SHP77 treated with DMSO at 0.1 percent for 48 hours (cell line): ENCODE measurements around the gene RNF38.
"Not testable (repeated sequence)": the region's sequence is repeated elsewhere in the genome, so short reads cannot be mapped to it uniquely, and the experiment has no call there.

ENCODE experiments used
- DNase-seq: peaks from one replicate; lab custom pipeline; 2025; lab: John Stamatoyannopoulos, UW

Gene RNF38

DNA sequence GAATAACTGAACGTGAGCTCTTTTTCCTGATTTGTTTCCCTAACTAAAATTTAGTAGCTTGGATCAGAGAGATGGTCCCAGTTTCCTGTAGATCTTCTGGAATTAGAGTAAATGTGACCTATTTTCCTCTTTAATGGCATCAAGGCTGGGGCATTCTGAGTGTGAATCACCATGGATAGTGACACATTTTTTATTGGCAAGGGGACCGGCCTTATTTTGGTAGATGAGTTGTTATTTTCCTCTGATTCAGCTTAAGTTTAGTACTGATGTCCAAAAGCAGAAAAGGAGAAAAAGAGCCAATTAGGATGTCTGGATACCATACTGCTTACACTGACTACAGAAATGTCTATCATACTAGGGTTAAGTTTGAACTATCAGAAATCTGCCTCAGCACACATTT is 68.1 kb downstream of the RNF38 start:
- DNase-seq: no peak

DNA sequence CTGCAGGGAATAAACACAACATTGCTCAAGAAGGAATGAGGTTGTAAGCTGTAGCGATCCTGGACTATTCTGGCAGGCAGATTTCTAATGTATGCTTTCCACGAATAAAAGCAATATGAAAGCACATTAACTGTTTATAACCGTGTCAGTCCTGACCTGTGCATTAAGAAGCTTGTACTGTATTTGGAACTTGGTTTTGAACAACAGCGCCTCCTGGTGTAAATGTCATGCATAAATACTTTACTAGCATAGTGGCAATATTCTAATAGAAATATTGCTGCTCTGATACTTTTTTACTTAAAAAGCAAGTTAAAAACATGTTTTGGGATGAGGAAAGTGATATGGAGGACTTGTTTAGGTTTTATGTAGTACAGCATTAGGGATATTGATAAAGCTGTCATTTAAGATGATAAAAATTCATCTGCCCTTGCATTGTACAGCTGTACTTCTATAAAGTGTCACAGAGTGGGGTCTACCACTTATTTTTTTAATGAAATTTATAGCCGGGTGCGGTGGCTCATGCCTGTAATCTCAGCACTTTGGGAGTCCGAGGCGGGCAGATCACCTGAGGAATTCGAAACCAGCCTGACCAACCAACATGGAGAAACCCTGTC is 71.2 kb downstream of the RNF38 start:
- no peak for DNase-seq

DNA sequence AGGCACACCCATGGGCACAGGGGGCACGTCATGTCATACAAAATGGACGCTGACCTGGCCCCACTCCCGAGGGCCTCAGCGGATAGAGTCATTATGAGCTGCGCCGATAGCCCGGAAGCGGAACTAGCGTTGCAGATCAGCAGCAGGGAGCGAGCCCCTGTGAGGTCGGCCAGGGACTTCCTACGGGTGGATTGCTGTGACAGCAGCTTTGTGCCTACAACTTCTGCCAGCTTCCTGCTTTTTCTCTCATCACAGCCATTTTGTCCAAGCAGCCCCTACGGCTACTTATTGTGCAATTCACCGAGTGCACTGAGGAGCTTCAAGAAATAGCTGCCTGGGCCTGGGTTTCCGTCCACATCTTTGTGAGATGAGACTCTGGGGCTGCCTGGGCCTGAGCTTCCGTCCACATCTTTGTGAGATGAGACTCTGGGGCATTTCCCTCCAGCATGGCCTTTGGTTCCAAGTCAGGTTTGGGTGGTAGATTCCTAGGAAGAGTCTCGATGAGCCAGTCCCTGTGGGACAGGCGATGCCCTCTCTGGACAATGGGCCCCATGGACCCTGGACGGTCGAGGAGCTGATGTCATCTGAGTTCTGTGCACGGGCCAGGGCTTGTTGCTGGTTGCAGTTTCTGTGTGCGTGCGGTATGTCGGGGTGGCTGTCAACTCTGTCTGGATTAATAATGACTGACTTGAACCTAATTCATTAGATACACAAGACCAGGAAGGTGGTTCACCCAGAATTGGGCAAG is 74.8 kb downstream of the RNF38 start:
- DNase-seq: no peak

- no peak for DNase-seq
These were observed 76.1 kb downstream of the RNF38 start for GRCh38 chr9:36323926-36324325.

GRCh38 chr9:36322462-36322861 is 77.6 kb downstream of the RNF38 start:
- no peak for DNase-seq

GRCh38 chr9:36321903-36322302 is 78.2 kb downstream of the RNF38 start:
- DNase-seq: not testable (repeated sequence)

DNA sequence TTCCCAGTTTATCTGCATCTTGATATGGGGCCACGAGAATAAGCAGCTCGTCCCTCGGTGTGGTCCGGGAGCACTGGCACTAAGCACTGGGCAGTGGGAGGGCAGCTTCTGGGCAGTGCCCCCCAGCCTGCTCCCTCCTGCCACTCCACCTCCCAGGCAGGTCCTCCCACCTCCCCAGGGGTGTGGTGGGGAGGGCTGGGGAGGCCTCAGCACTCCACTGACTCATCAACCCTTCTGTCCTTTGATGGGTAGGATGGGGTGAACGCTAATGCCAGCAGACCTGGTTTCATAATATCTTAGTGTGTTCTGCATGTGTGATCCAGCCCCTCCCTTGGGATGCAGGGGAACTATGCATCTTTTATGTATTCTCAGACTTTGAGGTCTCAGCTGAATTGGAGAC is 79.6 kb downstream of the RNF38 start:
- DNase-seq: no peak

DNA sequence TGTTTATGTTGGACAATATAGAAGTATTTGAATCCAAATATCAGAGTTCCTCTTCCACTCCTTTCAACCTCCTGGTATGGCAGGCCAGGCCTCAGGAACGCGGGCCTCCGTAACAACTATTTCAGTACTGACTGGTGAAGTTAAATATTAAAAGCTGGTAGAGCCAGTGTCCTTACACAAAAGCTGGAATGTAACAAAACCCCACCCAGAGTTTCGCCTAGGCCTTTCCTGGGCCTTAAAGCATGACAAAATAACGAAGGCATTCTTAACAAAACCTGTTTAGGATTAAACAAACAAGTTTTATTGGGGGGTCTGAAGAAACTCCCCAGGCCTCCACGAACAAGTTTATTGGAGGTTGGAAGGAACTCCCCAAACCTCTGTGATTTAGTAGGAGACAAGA is 80.3 kb downstream of the RNF38 start:
- DNase-seq: no peak

GRCh38 chr9:36319183-36319582 is 80.9 kb downstream of the RNF38 start:
- no peak for DNase-seq

DNA sequence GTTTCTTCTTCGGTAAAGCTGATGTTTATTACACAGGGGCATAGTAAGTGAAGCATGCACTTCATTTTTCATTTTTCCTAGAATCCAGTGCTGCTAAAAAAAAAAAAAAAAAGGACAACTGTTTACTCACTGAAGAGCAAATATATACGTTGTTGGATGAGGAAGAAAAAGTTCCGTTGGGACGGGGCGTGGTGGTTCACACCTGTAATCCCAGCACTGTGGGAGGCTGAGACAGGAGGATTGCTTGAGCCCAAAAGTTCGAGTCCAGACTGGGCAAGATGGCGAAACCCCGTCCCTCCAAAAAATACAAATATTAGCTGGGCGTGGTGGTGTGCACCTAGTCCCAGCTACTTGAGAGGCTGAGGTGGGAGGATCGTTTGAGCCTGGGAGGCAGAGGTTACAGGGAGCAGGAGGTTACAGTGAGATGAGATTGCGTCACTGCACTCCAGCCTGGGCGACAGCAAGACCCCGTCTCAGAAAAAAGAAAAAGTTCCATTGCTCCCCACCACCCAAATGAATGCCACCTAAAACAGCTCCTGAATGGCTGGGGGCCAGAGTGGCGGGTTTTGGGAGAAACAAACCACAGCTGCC is 81.8 kb downstream of the RNF38 start:
- no peak for DNase-seq

DNA sequence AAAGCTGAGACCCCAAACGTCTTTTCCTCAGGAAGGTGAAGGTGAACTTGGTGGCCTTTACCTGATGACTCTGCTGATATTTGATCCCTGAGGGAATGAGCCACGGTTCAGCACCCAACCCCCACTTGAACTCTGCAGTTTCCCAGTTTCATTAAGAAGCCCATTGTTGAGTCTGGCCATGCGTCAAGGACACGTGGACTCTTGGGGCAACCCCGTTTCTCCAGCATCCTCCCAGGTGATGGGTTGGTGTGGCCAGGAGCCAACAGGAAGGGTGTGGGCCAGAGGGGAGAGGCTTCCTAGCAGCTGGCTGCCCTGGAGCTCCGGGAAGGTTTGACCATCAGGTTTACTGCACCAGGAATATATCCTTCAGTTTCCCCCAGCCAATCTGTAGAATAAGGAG is 82.3 kb downstream of the RNF38 start:
- DNase-seq: no peak

GRCh38 chr9:36316611-36317317 is 83.3 kb downstream of the RNF38 start:
- no peak for DNase-seq

- no peak for DNase-seq
These were observed 84.0 kb downstream of the RNF38 start for GRCh38 chr9:36316049-36316448.

DNA sequence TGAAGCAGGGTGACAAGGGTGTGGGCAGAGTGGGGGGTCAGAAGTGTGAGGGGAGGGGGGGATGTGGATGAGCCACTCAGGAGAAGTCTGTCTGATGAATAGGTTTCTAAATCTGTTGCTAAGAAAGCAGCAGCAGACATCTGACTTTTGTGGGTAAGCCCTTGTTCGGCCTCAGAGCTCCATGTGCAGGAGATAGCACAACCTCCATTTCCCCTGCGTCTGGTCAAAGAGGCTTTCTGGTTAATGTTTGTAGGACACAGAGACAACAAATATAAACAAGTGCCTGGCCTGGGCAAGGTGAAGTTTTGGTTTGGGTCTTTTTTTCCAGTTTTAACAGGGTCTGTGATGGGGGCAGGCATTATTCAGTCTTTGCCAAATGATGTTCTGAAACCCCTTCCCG is 84.8 kb downstream of the RNF38 start:
- DNase-seq: no peak

GRCh38 chr9:36314740-36315139 is 85.3 kb downstream of the RNF38 start:
- no peak for DNase-seq

DNA sequence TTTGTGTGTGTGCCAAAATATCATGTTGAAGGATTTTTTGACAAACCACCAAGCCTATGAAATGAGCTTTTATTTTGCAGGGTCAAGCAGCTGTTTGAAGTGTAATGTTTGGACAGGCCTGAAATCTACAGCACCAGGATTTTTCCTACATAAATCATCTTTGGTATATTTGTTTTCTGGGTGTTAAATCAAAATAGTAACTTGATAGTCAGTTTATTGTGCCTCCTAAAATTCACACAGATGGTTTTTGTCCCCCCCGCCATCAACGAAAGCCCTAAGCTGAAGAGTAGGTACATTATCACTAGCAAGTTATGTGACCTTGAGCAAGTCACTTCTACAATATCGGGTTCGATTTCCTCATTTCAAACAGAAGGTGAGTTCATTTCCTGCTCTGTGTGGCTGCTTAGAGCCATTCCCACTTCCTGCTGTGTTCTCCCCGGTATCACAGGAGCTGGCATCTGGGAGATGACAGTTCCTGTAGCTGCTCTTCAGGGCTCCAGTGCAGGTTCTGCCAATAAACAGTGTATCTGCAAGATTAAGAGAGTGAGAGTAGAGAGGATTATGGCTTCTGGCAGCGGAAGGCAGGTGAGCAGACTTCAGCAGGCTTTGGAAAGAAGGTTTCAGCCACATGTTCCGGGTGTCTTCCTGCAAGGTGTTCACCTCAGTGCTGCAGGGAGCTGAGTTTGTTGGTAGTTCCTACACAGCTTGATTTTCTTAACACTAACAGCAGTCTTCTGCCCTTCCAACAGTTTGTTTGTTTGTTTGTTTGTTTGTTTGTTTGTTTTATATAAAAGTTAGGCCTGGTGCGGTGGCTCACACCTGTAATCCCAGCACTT is 93.4 kb downstream of the RNF38 start:
- DNase-seq: no peak

DNA sequence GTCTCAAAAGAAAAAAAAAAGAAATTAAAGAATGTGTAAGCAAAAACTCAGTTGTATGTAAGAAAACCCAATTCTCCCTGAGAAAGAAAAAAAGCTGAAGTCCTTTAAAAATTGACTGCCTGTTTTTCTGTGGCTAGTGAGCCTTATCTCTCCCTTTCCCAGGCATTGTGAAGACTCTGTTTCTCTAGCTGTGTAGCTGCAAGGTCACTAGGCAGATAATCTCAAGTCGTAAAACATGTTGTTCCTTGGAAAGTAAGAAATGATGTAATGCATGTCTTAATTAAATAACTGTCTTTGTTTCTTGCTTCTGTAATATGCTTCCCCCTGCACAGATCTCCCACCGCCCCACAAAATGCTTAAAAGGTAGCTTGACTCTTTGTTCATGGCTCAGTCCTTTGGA is 95.7 kb downstream of the RNF38 start:
- DNase-seq: not testable (repeated sequence)

GRCh38 chr9:36301227-36301626 is 98.8 kb downstream of the RNF38 start:
- no peak for DNase-seq

- DNase-seq: no peak
These were observed 101.5 kb downstream of the RNF38 start for GRCh38 chr9:36298566-36298965.

- no peak for DNase-seq
These were observed 102.3 kb downstream of the RNF38 start for GRCh38 chr9:36297798-36298197.

GRCh38 chr9:36294996-36295395 is 105.1 kb downstream of the RNF38 start:
- DNase-seq: not testable (repeated sequence)

DNA sequence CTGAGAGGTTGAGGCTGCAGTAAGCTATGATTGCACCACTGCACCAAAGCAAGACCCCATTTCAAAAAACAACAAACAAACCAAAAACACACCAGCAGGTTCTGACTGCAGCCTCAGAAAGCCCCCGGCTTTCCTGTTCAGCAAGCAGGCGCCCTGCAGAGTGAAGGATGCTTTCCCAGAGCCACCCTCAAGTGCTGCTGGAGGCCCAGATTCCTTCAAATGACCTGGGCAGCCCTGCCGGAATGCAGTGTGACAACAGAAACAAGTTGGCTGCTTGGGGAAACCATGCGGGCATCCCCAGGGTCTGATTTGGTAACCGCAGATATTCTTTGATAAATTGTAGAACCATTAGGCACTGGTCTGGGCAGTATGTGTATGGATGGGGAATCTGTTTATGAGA is 106.2 kb downstream of the RNF38 start:
- DNase-seq: no peak
